ENCODE results near the gene SOX8. TPM values are rescaled to one million over a fixed set of nuclear protein-coding genes. Genes with fewer than 3 reads are reported as not detected.

SOX8 gene
- total and polyA plus RNA-seq, 4 donors, result 0.33 to 4.0 (median 0.39) TPM

DNA sequence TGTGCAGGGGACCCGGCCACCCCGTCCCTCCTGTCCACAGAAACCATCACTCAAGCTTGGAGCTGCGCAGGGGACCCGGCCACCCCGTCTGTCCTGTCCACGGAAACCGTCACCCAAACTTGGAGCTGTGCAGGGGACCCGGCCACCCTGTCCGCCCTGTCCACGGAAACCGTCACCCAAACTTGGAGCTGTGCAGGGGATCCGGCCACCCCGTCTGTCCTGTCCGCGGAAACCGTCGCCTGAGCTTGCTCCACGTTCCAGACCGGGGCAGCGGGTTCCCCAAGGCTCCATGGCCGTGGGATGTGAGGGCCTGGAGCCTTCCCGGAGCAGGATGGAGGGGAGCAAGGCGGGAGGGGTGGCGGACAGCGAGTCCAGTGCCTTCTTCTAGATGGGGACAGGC is 25.2 kb downstream of the SOX8 start:
- peaks cover 0 to 11% (median 0%) of the 10 kb centered on the region in 5 donors for H3K4me1 ChIP-seq (ENCODE audit: control insufficient read depth in 5 of 5, insufficient read depth in 5 of 5, low read length in 5 of 5)
- H3K4me3 ChIP-seq, result no peak overlapping the region
- no peaks in the 10 kb centered on the region for H3K27me3 ChIP-seq (ENCODE audit: control insufficient read depth in 3 of 3, insufficient read depth in 3 of 3, low read length in 2 of 3)
- DNase-seq (no peak), ATAC-seq (ENCODE audit: insufficient read depth, low FRiP score) (no peak)
- H3K27ac ChIP-seq (ENCODE audit: low read depth in 1 of 2, low read length in 1 of 2), result no peak overlapping the region
- WGBS, 2 donors, result 90 to 94% methylated on average over 25 of the region's 25 CpGs
- no peak overlapping the region for H3K9ac ChIP-seq (ENCODE audit: insufficient read depth in 1 of 2, low read length in 2 of 2)
- TF ChIP-seq, protein P1, sequence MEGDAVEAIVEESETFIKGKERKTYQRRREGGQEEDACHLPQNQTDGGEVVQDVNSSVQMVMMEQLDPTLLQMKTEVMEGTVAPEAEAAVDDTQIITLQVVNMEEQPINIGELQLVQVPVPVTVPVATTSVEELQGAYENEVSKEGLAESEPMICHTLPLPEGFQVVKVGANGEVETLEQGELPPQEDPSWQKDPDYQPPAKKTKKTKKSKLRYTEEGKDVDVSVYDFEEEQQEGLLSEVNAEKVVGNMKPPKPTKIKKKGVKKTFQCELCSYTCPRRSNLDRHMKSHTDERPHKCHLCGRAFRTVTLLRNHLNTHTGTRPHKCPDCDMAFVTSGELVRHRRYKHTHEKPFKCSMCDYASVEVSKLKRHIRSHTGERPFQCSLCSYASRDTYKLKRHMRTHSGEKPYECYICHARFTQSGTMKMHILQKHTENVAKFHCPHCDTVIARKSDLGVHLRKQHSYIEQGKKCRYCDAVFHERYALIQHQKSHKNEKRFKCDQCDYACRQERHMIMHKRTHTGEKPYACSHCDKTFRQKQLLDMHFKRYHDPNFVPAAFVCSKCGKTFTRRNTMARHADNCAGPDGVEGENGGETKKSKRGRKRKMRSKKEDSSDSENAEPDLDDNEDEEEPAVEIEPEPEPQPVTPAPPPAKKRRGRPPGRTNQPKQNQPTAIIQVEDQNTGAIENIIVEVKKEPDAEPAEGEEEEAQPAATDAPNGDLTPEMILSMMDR (IDR thresholded peaks at IDR 0.05; ENCODE audit: control extremely low read depth, extremely low read depth), result no peak
- H3K9me3 ChIP-seq (ENCODE audit: control insufficient read depth in 4 of 4, insufficient read depth in 3 of 4, low read length in 3 of 4), result peaks cover 0 to 1% (median 0%) of the 10 kb centered on the region in 4 donors
- H3K36me3 ChIP-seq (ENCODE audit: control insufficient read depth in 4 of 4, insufficient read depth in 4 of 4, low read length in 4 of 4), result no peaks in the 10 kb centered on the region

- DNase-seq, result no peak
- peaks cover 0 to 11% (median 0%) of the 10 kb centered on the region in 5 donors for H3K4me1 ChIP-seq (ENCODE audit: control insufficient read depth in 5 of 5, insufficient read depth in 5 of 5, low read length in 5 of 5)
- H3K36me3 ChIP-seq (ENCODE audit: control insufficient read depth in 4 of 4, insufficient read depth in 4 of 4, low read length in 4 of 4), result no peaks in the 10 kb centered on the region
- no peak overlapping the region for H3K9ac ChIP-seq (ENCODE audit: insufficient read depth in 1 of 2, low read length in 2 of 2)
- TF ChIP-seq, protein P1 (IDR thresholded peaks at IDR 0.05; ENCODE audit: control extremely low read depth, extremely low read depth), result no peak
- no peaks in the 10 kb centered on the region for H3K27me3 ChIP-seq (ENCODE audit: control insufficient read depth in 3 of 3, insufficient read depth in 3 of 3, low read length in 2 of 3)
- WGBS, 2 donors, result 76 to 85% methylated on average over 16 of the region's 16 CpGs
- peaks cover 0 to 1% (median 0%) of the 10 kb centered on the region in 4 donors for H3K9me3 ChIP-seq (ENCODE audit: control insufficient read depth in 4 of 4, insufficient read depth in 3 of 4, low read length in 3 of 4)
- no peak overlapping the region for H3K27ac ChIP-seq (ENCODE audit: low read depth in 1 of 2, low read length in 1 of 2)
- no peak overlapping the region for H3K4me3 ChIP-seq
- ATAC-seq (ENCODE audit: insufficient read depth, low FRiP score), result no peak
Measured at GRCh38 chr16:1007284-1007850, 25.8 kb downstream of the SOX8 start.

DNA sequence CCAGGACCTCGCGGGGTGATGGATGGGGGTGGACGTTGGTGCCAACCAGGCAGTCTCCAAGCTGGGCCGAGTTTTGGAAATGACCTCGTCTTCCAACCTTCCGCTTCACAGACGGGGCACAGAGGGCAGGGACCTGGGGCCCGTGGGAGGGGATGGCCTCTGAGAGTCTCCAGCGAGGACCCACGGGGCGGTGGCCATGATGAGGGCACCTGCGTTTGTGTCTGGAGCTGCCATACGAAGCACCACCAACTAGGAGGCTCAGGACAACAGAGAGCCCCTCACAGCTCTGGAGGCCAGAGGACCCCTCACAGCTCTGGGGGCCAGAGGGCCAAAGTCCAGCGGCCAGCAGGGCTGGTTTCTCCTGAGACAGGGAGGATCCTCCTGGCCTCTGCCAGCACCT is 26.5 kb downstream of the SOX8 start:
- no peak for DNase-seq

More for the DNA sequence above, 26.5 kb downstream of the SOX8 start:
- Histone ChIP-seq H3K36me3 (ENCODE audit: control insufficient read depth in 4 of 4, insufficient read depth in 4 of 4, low read length in 4 of 4) (no peaks in the 10 kb centered on the region), H3K4me3 (no peak overlapping the region), H3K4me1 (ENCODE audit: control insufficient read depth in 5 of 5, insufficient read depth in 5 of 5, low read length in 5 of 5) (peaks cover 0 to 11% (median 0%) of the 10 kb centered on the region in 5 donors), H3K9ac (ENCODE audit: insufficient read depth in 1 of 2, low read length in 2 of 2) (no peak overlapping the region), H3K9me3 (ENCODE audit: control insufficient read depth in 4 of 4, insufficient read depth in 3 of 4, low read length in 3 of 4) (peaks cover 0 to 1% (median 0%) of the 10 kb centered on the region in 4 donors), H3K27me3 (ENCODE audit: control insufficient read depth in 3 of 3, insufficient read depth in 3 of 3, low read length in 2 of 3) (no peaks in the 10 kb centered on the region), H3K27ac (ENCODE audit: low read depth in 1 of 2, low read length in 1 of 2) (no peak overlapping the region)
- TF ChIP-seq, protein P1 (IDR thresholded peaks at IDR 0.05; ENCODE audit: control extremely low read depth, extremely low read depth), result no peak
- no peak for ATAC-seq (ENCODE audit: insufficient read depth, low FRiP score)
- WGBS, 2 donors, result 86 to 90% methylated on average over 14 of the region's 14 CpGs
